Heart left ventricle (tissue), 13 donors: Measurements from ENCODE around the gene TRIM40.

Source experiments
- POLR2A ChIP-seq, 2 donors: fragments of 450-650 bp; IDR thresholded peaks; one replicate each; pipeline ENCODE4 v1.6.1; 2017; ENCODE audit warnings: antibody characterized with exemption in 2 of 2, mild to moderate bottlenecking in 2 of 2, moderate library complexity in 2 of 2
- TF ChIP-seq, protein P1 (sequence below), 12 donors: fragments of 200-600 bp; sonication (generic) in 4 of 12; IDR thresholded peaks; one replicate each; pipeline versions ENCODE4 v1.5.0 to v1.8.0; 2018 to 2022; ENCODE audit warnings: antibody characterized with exemption in 12 of 12, mild to moderate bottlenecking in 5 of 12
- donor health status: ischemic (EF 13 %, LVEDD 7.1; RV severe dilation, severe dysfunction).
- donor health status: DM: no; HTN: yes; CAD: no.
- donor health status: DM: no; HTN: no; CAD: no.
- donor health status: ischemic (EF 25% LVEDD 6.9; RV normal size, moderate dysfunction).
- donor health status: ischemic (EF 25% LVEDD 5.7; RV mildly dilated, moderate dysfunction).
- donor health status: ischemic (EF 35%, LVEDD 5.7; RV mildly dilated, moderate dysfunction).
- donor health status: nonischemic (EF 11% LVEDD 7.7; RV severe dilation, severe dysfunction).
- donor health status: DM: yes; HTN: yes; CAD: no.
- donor health status: PGD.
- donor health status: ischemic (EF 29% LVEDD 5.4; RV normal size, mild dysfunction).
- donor health status: nonischemic (EF 23%, LVEDD 6.1; RV moderate dilation, normal function).

GRCh38 chr6:30192076-30192475 is 56.1 kb downstream of the TRIM40 start:
- TF ChIP-seq, protein P1, sequence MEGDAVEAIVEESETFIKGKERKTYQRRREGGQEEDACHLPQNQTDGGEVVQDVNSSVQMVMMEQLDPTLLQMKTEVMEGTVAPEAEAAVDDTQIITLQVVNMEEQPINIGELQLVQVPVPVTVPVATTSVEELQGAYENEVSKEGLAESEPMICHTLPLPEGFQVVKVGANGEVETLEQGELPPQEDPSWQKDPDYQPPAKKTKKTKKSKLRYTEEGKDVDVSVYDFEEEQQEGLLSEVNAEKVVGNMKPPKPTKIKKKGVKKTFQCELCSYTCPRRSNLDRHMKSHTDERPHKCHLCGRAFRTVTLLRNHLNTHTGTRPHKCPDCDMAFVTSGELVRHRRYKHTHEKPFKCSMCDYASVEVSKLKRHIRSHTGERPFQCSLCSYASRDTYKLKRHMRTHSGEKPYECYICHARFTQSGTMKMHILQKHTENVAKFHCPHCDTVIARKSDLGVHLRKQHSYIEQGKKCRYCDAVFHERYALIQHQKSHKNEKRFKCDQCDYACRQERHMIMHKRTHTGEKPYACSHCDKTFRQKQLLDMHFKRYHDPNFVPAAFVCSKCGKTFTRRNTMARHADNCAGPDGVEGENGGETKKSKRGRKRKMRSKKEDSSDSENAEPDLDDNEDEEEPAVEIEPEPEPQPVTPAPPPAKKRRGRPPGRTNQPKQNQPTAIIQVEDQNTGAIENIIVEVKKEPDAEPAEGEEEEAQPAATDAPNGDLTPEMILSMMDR (IDR thresholded peaks at IDR 0.05), result no peak
- no peak for TF ChIP-seq POLR2A (IDR thresholded peaks at IDR 0.05)
